K562 (cell line): ENCODE results near the gene TNKS2. TPM values are rescaled to one million over a fixed set of nuclear protein-coding genes. Genes with fewer than 3 reads are reported as not detected.

Experiments
- ATAC-seq: fragments of 200-7000 bp; cut with Tn5 transposase; 3 replicates; pipeline ENCODE4 v1.9.1; 2020; ENCODE audit warnings: moderate library complexity
- BruUV-seq: library from RNA; stranded (reverse); fragments of 400-500 nt; replicated peaks from 2 replicates; lab custom pipeline; 2021; lab: Mats Ljungman, UMichigan
- CTCF ChIA-PET: fragments of 300-600 bp; formaldehyde crosslinking; extraction: SDS; loops from one replicate; lab custom pipeline; 2021; ENCODE audit warnings: low intra/inter-chr PET ratio; lab: Yijun Ruan, JAX
- POLR2A ChIA-PET: fragments of 300-600, 350-650 bp; sonication (Branson Sonifier 250); formaldehyde crosslinking; extraction: SDS; loops from one replicate; lab custom pipeline; 2021; ENCODE audit warnings: antibody characterized with exemption, inconsistent platforms; lab: Yijun Ruan, JAX
- DNase-seq, 4 experiments: peaks; one replicate each; pipeline versions ENCODE4 v3.0.0 to v3.0.0-alpha.2; 2011 to 2018; ENCODE audit warnings: low spot score in 3 of 4, mixed read lengths in 3 of 4; ENCODE audit errors: extremely low read depth in 1 of 4
- FAIRE-seq: peaks from 2 replicates; lab custom pipeline; 2011; peaks lifted over from hg19 to GRCh38; lab: Jason Lieb, UNC
- H2AFZ ChIP-seq: 2 replicates; pipeline ENCODE4 v1.6.0; 2011; ENCODE audit warnings: low read depth, low read length, control low read depth, inconsistent platforms
- H3K27ac ChIP-seq: fragments of 200-600 bp; 3 replicates; pipeline ENCODE4 v1.8.0; 2011; ENCODE audit warnings: low read depth, mild to moderate bottlenecking, control low read depth, inconsistent platforms, low read length, moderate library complexity, mixed read lengths; ENCODE audit errors: extremely low read depth
- H3K27me3 ChIP-seq, 2 experiments: fragments of 300-600 bp in 1 of 2; 2 replicates in 1 of 2; 3 replicates in 1 of 2; pipeline versions ENCODE4 v1.6.0 to v1.8.0; 2011; ENCODE audit warnings: inconsistent platforms in 2 of 2, low read length in 2 of 2, mild to moderate bottlenecking in 1 of 2, mixed read lengths in 1 of 2, moderate library complexity in 1 of 2; ENCODE audit not compliant: control insufficient read depth in 2 of 2, insufficient read depth in 2 of 2
- H3K36me3 ChIP-seq: fragments of 300-600 bp; 3 replicates; pipeline ENCODE4 v1.8.0; 2011; ENCODE audit warnings: mild to moderate bottlenecking, low read length, inconsistent platforms; ENCODE audit not compliant: control insufficient read depth, insufficient read depth
- H3K4me1 ChIP-seq, 2 experiments: fragments of 200-600 bp in 1 of 2; replicated peaks in 1 of 2; 2 replicates in 1 of 2; 3 replicates in 1 of 2; pipeline versions ENCODE4 v1.5.1 to v1.8.0; 2011; ENCODE audit warnings: inconsistent platforms in 2 of 2, low read length in 2 of 2, mild to moderate bottlenecking in 1 of 2, mixed read lengths in 1 of 2, moderate library complexity in 1 of 2; ENCODE audit not compliant: control insufficient read depth in 2 of 2, insufficient read depth in 2 of 2
- H3K4me2 ChIP-seq: 2 replicates; pipeline ENCODE4 v1.6.1; 2011; ENCODE audit warnings: low read length, control low read depth, inconsistent platforms, mixed read lengths; ENCODE audit not compliant: insufficient read depth
- H3K4me3 ChIP-seq: fragments of 200-600 bp; sonication (generic), shearing (Covaris generic); 2 replicates; pipeline ENCODE4 v1.5.1; 2016; ENCODE audit warnings: control low read depth, inconsistent platforms
- H3K79me2 ChIP-seq: fragments of 200-600 bp; 3 replicates; pipeline ENCODE4 v1.8.0; 2011; ENCODE audit warnings: low read length, inconsistent platforms; ENCODE audit not compliant: control insufficient read depth, insufficient read depth
- H3K9ac ChIP-seq, 2 experiments: 2 replicates each; pipeline versions ENCODE4 v1.6.0 to v1.6.1; 2011; ENCODE audit warnings: low read depth in 2 of 2, low read length in 2 of 2, control low read depth in 1 of 2, inconsistent platforms in 1 of 2, mild to moderate bottlenecking in 1 of 2, mixed read lengths in 1 of 2; ENCODE audit not compliant: insufficient read depth in 1 of 2
- H3K9me1 ChIP-seq: one replicate; pipeline ENCODE4 v1.6.0; 2011; ENCODE audit warnings: inconsistent platforms, mild to moderate bottlenecking, low read length, moderate library complexity; ENCODE audit not compliant: control insufficient read depth, insufficient read depth
- H3K9me3 ChIP-seq: replicated peaks from 2 replicates; pipeline ENCODE4 v1.5.1; 2011; ENCODE audit warnings: low read depth, low read length, inconsistent platforms; ENCODE audit not compliant: control insufficient read depth, insufficient read depth
- H4K20me1 ChIP-seq: replicated peaks from 2 replicates; pipeline ENCODE4 v1.6.1; 2011; ENCODE audit warnings: low read length, inconsistent platforms, mixed read lengths; ENCODE audit not compliant: control insufficient read depth, insufficient read depth
- MEF2D ChIP-seq: conservative IDR thresholded peaks from 2 replicates; pipeline ENCODE4 v1.6.1; 2016; ENCODE audit warnings: low read depth, missing genetic modification characterization, missing compliant biosample characterization
- NR2C1 ChIP-seq, 2 experiments: fragments of 450-650 bp; IDR thresholded peaks; 2 replicates each; pipeline ENCODE4 v1.6.1; 2017; ENCODE audit warnings: mild to moderate bottlenecking in 2 of 2, antibody characterized with exemption in 1 of 2, inconsistent platforms in 1 of 2, missing compliant biosample characterization in 1 of 2, missing genetic modification characterization in 1 of 2
- ZNF830 ChIP-seq: fragments of 250-450 bp; sonication (Bioruptor Pico); IDR thresholded peaks from 2 replicates; pipeline ENCODE4 v1.5.0; 2021; ENCODE audit warnings: mild to moderate bottlenecking
- WGBS: fragments of 100-300 bp; shearing (Covaris generic); methylation state at CpG from one replicate; pipeline ENCODE4 v1.1.6; 2016; ENCODE audit warnings: low coverage, mixed read lengths; ENCODE audit not compliant: insufficient coverage; ENCODE audit errors: missing lambda C conversion rate; 5-methylcytosine and 5-hydroxymethylcytosine counted together
- in situ Hi-C: fragments of 300-500 bp; cut with MboI; formaldehyde crosslinking; loops from 4 replicates; pipeline ENCODE4 v1.15.0; 2018; ENCODE audit warnings: inconsistent platforms, mixed read lengths
- intact Hi-C: fragments of 100-400 bp; cut with micrococcal nuclease; formaldehyde crosslinking; loops from 2 replicates; pipeline ENCODE4 v1.14.2; 2022
- polyA plus RNA-seq, 8 experiments: library from polyadenylated mRNA; depleted of rRNA in 4 of 8; stranded (reverse) in 5 of 8; unstranded in 3 of 8; fragments of >200 nt; fragmentation: Nextera tagmentation in 2 of 8; fragmentation: Illumina TruSeq in 1 of 8; extraction: Ambion mirVana in 2 of 8; extraction: Trizol in 1 of 8; gene quantifications; 2 replicates each; pipeline versions ENCODE4 v1.2.1 to v1.2.3, GENCODE V29; 2011 to 2014; ENCODE audit warnings: inconsistent platforms in 1 of 8, missing spikeins in 1 of 8
- total RNA-seq, 7 experiments: library from RNA; depleted of rRNA in 6 of 7; stranded (reverse); fragments of >200 nt in 6 of 7; fragmentation: Illumina TruSeq in 2 of 7; extraction: Trizol in 2 of 7; gene quantifications; 2 replicates each; pipeline versions ENCODE4 v1.2.1 to v1.2.3, GENCODE V29; 2011 to 2021; ENCODE audit warnings: low replicate concordance in 1 of 7
- TF ChIP-seq, protein P1 (sequence below): sonication (generic); formaldehyde crosslinking; IDR thresholded peaks from 2 replicates; pipeline ENCODE4 v1.8.1; 2023; ENCODE audit warnings: mild to moderate bottlenecking, missing genetic modification reagents, moderate library complexity

TNKS2 gene
- total and polyA plus RNA-seq, 9 of the 15 experiments (the other 6 are each of a cell fraction or from before 2014, with no cell fraction given) = 3.5 to 19.8 (median 8.6) TPM

DNA sequence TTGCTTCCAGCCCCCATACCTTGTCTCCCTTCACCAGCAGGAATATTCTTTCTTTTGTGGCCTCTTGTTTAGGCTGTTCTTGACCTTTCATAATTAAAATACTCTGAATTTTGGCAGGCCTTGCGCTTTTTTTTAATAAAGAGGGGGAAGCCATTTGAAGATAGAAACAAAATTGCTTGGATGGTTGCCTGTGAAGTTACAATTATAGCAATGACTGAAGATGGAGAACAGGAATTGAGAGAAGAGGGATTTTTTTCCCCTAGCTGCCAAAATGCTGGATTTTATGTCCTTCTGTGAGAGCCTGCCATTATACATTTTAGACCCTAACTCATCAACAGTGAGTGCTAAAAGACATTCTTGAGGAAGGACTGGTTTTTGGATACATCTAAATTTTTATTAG lies 86.3 kb downstream of the TNKS2 start:
- ChIA-PET CTCF (no interaction called here), POLR2A (no interaction called here)
- Histone ChIP-seq H4K20me1 (no peaks in the 10 kb centered on the region), H3K79me2 (no peaks in the 10 kb centered on the region), H2AFZ (peak overlapping the region; percentile 92; the same call in 1 of the 2 replicates), H3K27ac (no peak overlapping the region), H3K9ac (no peak overlapping the region), H3K4me1 (peaks cover 0 to 5% of the 10 kb centered on the region in 2 experiments; a peak in 2 of 5 replicates), H3K4me2 (no peak overlapping the region), H3K9me3 (no peaks in the 10 kb centered on the region), H3K27me3 (no peaks in the 10 kb centered on the region), H3K36me3 (no peaks in the 10 kb centered on the region), H3K9me1 (no peaks in the 10 kb centered on the region), H3K4me3 (no peak overlapping the region)
- no peak for FAIRE-seq
- ATAC-seq = no peak
- TF ChIP-seq, protein P1, sequence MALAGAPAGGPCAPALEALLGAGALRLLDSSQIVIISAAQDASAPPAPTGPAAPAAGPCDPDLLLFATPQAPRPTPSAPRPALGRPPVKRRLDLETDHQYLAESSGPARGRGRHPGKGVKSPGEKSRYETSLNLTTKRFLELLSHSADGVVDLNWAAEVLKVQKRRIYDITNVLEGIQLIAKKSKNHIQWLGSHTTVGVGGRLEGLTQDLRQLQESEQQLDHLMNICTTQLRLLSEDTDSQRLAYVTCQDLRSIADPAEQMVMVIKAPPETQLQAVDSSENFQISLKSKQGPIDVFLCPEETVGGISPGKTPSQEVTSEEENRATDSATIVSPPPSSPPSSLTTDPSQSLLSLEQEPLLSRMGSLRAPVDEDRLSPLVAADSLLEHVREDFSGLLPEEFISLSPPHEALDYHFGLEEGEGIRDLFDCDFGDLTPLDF (CRISPR knock-in tag) = no peak
- DNase-seq = no peak
- intact Hi-C loops (no loop called here), in situ Hi-C loops (no loop called here)
- 70% methylated on average over 1 of the region's 1 CpG for WGBS
- BruUV-seq = no TSS peak

DNA sequence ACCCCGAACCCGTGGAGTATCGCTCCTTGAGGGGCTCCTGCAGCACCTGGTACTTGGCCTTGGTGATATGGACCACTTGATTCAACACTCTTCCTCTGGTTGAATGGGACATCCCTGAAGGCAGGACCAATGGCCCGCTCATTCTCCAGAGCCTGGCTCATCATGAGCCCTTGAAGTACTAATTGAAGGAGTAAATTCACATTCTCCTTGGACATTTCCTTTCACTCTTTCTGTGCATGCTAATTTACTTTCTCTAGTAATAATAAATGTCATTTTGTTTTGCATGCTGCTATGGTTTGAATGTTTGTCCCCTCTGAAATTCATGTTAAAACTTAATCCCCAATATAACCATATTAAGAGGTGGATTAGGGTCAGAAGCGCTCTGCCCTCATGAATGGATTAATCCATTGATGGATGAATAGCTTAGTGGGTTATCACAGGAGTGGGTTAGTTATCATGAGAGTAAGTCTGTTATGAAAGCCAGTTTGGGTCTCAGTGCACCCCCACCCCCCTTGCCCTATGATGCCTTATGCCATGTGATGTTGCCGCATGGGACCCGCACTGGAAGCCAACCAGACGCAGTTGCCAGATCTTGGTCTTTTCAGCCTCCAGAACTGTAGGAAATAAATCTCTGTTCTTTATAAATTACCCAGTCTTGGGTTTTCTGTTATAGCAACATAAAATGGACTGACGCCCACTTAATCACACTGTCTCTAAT lies 87.3 kb downstream of the TNKS2 start:
- ATAC-seq (no peak), DNase-seq (no peak), FAIRE-seq (no peak)
- peaks cover 0 to 5% of the 10 kb centered on the region in 2 experiments; a peak in 2 of 5 replicates for H3K4me1 ChIP-seq
- no peaks in the 10 kb centered on the region for H3K79me2 ChIP-seq
- ChIA-PET POLR2A (interaction anchor here (0.7 kb wide), 1 partner anchor 174 kb away, joined by 3 read pairs; no protein-coding TSS in a partner anchor), CTCF (no interaction called here)
- BruUV-seq = no TSS peak
- no peak overlapping the region for H3K4me3 ChIP-seq
- H3K9me3 ChIP-seq = no peaks in the 10 kb centered on the region
- no peak overlapping the region for H3K27ac ChIP-seq
- H3K9ac ChIP-seq = no peak overlapping the region
- intact Hi-C loops = no loop called here
- H3K4me2 ChIP-seq = no peak overlapping the region
- no peaks in the 10 kb centered on the region for H3K9me1 ChIP-seq
- H4K20me1 ChIP-seq = no peaks in the 10 kb centered on the region
- WGBS = 66% methylated on average over 9 of the region's 9 CpGs
- no peaks in the 10 kb centered on the region for H3K27me3 ChIP-seq
- no peak overlapping the region for H2AFZ ChIP-seq
- no peaks in the 10 kb centered on the region for H3K36me3 ChIP-seq
- TF ChIP-seq ZNF830 (CRISPR knock-in tag) = no peak
- no peak for TF ChIP-seq NR2C1 (IDR thresholded peaks at IDR 0.05)
- no peak for TF ChIP-seq NR2C1 (tag; IDR thresholded peaks at IDR 0.05)
- TF ChIP-seq MEF2D = no peak
- in situ Hi-C loops = no loop called here
